Measurements from ENCODE around the gene PDGFD.

Gene PDGFD

DNA sequence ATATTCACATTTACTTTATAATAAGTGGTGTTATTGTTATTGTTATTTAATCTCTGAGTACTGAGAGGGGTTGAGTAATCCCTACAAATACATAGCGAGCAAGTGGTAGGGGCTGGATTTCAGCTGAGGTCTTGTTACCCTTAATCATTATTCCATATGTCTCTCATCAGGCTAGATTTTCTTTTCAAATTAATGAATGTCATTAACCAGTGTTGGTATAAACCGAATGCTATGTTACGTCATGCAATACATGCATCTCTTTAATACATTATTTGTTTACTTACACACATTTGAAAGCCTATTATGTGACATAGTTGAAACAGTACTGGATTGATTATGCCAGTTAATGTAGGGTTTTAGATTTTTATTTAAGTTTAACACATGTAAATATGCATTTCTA lies 18.9 kb downstream of the PDGFD start:
- DNase-seq (ENCODE audit: low spot score), result no peak

DNA sequence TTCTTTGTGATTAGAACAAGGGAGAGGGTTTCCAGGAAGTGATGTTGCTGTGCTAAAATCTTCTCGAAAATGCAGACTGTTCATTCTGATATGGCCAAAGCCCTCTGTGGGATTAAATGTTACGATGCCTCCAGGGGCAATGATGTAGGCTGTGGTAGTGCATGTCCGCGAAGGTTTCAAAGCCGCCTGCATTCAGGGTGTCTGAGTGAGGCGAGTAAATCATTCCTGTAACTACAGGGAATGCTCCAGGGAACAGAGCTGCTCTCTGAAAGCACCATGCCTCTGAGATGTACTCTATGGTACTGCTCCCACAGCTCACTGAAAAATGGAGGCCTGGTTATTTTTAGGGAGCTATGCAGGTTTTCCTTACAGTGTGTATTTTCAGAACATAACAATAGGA lies 21.2 kb downstream of the PDGFD start:
- no peak for DNase-seq (ENCODE audit: low spot score)

DNA sequence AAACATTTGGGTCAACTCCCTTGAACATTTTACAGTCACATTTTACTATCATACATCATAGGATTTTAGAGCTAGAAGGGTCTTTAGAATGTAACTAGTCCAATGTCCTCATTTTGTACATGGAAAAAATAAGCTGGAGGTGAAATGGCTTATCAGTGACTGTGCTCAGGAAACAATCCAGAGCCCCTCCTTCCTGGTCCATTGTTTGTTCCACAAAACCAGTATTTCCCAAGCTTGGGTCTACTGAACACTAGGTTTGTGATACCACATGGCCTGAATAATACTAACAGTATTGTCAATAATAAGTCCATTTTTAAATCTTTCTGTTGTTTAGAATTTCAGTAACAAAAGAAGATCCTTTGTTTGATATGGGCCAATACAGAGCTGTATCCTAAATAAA lies 27.1 kb downstream of the PDGFD start:
- DNase-seq (ENCODE audit: low spot score), result no peak

DNA sequence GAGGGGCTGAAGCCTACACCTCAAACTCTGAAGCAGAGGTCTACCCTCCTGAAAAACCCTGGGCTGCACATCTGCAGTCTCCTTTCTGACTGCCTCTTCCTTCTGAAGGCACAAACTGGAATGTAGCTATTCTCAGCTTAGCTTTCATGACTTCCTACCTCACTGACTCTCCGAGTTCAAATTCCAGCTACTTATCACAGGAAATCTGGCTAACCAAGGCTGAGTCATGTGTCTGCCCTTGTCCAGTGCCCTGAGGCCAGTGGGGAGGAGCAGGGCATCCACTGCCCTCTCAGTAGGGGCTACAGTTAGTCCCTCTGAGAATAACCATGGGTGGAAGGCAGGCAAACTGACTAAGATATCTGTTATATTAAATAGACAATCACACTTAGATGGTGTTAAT lies 29.2 kb downstream of the PDGFD start:
- no peak for DNase-seq (ENCODE audit: low spot score)

DNA sequence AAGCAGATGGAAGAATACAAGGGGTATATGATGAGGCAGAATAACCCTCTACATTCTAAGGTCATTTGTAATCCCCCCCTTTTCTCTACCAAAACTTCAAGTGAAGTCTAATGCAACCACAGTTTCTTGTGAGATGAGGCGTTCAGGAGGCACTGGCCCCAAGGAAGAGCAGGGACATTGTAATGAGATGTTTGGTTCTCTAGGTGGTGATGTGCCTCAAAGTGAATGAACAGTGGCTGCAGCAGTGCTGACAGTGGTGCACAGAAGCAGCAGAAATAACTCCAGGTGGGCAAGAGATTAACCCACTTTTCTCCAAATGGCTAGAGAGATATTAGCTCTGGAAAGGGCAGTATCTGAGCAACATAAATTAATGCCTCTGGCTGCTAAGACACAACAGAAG lies 33.8 kb downstream of the PDGFD start:
- DNase-seq (ENCODE audit: low spot score), result no peak

DNA sequence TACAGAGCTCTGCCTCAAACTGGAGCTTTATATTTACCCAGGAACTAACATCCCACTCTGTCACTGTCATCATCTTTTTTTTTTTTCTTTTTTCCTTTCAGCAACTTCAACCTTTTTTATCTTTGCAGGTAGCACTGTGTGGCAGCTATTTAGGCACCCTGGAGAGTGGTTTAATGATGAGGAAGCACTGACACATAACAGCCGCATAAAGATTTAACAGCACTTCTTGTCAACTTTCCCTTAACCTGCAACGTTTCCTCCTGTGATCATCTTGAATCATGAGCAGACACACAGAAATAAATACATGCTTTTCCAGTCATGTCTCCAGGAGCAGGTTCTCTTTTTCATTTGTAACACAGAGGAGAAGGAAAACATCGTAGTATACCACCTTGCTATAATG lies 34.8 kb downstream of the PDGFD start:
- no peak for DNase-seq (ENCODE audit: low spot score)

DNA sequence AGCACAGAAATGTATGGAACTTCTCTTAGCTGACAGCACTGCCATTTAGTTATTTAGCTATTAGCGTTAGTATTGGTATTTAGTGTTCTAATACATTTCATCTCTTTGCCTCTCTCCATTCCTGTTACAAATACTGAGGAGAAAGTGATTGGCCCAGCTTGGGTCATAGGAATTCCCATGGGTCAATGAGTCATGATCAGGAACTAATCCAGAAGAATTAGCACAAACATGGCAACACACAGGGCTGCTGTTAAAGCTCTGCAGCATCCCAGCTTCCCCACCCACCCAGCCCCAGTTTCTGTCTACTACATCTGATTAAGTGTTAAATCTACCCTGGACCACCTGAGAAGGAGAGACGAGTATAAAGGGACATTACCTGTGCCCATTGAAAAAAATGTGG lies 36.1 kb downstream of the PDGFD start:
- DNase-seq (ENCODE audit: low spot score), result no peak

DNA sequence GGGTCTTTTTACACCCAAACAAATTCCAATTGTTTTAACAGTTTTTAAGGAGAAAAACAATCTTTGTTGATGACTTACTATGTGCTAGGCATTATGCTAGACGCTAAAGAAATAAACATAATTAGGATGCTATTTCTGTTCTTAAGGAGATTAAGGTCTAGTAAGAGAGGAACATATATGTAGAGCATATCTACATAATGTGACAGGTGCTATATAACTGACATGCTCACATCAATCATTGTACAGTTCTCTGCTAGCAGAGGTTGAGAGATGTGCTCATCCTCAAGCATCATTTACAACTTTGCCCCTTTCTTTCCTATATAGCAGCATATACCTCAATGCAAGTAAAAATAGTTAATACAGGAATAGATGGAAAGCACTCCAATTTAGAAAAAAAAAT lies 37.5 kb downstream of the PDGFD start:
- DNase-seq (ENCODE audit: low spot score), result no peak

DNA sequence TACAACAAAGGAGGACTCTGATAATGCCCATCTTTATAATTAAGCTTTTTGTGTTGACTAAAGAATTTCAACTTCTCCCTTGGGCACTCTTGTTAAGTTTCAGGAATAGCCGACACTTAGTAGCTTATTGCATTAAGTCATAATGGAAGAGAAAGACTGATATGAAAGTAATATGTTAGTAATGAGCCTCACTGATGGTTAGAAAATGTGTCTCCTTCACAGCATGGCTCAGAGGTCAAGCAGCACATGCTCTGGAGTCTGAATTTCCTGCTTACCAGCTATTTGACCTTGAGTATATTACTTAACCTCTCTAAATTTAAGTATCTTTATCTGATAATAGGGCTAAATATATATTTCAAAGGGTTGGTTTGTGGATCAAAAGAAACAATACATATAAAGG lies 39.0 kb downstream of the PDGFD start:
- no peak for DNase-seq (ENCODE audit: low spot score)

DNA sequence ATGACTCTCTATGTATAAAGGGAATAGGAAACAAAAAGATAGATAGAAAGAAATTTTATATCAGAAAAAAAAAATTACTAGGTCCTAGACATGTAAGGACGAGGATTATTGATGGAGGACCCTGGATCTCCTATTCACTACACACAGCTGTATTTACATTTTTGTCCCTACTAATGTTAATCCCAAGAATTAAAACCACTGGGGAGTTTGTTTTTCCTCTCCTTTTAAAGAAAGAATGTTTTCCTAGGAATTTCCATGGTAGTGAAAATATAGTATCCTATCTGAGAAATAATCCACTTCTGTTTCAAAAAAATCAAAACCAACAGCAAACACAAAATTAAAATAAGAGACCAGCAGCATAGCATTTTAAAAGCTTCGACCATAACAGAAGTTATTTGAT lies 41.1 kb downstream of the PDGFD start:
- DNase-seq (ENCODE audit: low spot score), result no peak

DNA sequence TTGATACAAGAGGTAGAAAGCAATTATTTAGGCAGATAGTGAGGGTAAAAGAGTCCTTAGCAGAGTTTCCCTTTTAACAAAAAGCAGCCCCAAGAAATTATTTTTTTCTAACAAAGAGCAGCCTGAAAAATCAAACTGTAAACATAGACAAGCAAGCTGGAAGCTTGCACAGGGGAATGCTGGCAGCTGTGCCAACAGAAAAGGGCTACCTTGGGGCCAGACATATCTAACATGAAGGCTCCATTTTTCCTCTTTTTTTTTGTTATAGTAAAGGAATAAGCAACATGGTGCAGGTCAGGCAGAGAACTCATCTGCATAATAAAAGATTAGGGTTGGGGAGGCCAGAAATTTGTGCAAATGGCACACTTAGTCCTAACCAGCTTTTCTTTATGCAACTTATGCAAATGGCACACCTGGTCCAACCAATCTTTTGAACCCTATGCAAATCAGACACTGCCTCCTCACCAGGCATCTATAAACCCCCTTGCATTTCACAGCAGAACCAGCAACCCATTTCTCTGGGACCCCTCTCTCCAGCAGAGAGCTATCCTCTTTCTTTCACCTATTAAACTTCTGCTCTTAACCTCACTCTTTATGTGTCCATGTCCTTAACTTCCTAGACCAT lies 41.8 kb downstream of the PDGFD start:
- DNase-seq (ENCODE audit: low spot score), result no peak

DNA sequence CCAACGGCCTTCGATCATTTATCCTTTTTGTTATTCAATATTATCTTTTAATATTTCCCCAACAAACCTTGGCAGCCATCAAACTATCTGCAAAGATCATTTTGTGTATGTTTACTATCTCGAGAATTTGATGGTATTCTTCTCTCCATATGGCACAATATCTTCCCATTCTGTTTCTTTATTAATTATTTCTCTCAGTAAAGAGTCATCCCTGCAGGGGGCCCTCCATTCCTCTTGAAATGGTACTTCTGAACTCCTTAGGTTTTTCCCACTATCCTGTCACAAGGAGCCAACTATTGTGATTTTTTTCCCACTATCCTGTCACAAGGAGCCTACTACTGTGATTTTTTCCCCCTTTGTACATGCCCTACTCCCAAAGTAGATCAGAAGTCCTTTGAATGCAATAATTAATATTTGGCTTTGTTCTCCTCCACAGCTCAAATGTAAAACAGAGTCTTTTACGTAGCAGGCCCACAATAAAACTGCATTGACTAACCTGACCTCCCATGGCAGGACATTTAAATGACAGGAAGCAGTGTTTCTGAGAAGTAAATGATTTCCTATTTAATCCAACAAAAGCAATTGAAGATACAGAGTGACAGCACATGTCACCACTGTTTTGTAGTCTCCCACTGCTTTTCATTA lies 43.3 kb downstream of the PDGFD start:
- no peak for DNase-seq (ENCODE audit: low spot score)

DNA sequence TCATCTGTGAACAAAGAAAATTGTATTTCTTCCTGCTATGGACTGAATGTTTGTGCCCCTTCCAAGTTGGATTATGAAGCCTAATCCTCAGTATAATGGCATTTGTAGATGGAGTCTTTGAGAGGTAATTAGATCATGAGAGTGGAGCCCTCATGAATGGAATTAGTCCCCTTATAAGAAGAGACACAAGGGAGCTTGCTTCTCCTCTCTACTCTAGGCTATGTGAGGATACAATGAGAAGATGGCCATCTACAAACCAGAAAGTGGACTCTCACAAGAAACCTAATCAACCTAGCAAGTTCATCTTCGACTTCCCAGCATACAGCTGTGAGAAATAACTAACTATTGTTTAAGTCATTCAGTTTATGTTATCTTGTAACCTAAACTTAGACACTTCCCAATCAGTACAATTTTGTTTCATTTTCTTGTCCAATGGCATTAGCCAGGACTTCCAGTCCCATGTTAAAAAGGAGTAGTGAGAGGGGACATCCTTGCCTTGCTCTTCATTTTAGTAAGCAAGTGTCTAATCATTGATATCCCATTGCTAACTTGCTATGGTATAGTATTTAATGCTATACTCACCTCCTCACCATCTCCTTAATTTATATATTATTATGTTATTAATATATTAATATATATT lies 45.7 kb downstream of the PDGFD start:
- DNase-seq (ENCODE audit: low spot score), result no peak

DNA sequence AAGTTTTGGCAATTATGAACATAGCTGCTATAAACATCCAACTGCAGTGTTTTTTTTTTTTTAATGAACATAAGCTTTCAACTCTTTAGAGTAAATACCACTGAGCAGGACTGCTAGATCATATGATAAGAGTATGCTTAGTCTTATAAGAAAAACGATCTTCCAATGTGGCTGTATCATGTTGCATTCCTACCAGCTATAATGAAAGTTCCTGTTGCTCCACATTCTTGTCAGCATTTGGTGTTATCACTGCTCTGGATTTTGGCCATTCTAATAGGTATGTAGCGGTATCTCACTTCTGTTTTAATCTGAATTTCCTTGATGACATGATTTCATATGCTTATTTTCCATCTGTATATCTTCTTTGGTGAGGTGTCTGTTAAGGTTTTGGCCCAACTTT lies 50.4 kb downstream of the PDGFD start:
- DNase-seq (ENCODE audit: low spot score), result no peak

DNA sequence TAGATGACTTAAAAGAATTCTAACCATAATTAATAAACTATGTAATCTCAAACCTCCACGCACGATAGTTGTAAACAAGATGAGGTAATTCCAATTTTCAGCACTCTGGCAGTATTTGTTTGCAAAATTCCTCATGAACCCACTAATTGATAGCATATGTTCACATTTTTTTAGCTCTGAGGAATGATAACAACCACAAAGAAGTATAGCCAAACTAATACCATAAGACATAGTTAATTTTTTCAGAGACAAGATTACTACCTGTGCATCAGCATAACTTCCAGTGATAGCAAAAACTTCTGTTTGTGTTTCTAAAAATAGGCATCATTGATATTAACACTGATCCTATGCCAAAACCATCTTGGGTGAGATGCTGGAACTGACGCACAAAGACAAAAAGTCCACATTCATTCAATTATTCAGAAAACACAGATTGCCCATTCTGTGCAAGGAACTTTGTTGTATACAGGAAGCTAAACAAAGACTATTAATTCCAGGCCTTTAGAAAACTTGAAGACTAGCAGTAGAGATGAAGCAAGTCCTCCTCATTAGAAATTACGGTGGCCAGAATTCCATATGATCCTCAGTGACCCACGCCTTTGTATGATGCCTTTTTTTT lies 57.7 kb downstream of the PDGFD start:
- DNase-seq (ENCODE audit: low spot score), result no peak

DNA sequence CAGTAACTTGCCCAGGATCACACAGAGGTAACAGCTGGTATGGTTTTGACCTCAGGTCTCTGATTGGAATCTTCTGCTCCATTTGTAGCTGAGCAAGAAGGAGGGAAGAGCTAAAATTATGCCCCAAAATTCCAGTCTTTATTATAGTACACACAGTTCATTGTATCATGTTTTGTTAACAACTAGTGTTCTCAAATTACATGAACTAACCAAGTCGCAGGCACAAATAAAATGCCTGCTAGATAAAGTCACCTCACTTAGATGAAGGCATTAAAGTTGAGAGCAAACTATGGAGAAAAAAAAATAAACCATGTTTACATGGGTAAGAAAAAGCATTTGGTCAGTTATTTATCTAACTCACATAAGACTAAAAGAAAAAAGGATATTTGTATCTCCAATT lies 58.8 kb downstream of the PDGFD start:
- no peak for DNase-seq (ENCODE audit: low spot score)

DNA sequence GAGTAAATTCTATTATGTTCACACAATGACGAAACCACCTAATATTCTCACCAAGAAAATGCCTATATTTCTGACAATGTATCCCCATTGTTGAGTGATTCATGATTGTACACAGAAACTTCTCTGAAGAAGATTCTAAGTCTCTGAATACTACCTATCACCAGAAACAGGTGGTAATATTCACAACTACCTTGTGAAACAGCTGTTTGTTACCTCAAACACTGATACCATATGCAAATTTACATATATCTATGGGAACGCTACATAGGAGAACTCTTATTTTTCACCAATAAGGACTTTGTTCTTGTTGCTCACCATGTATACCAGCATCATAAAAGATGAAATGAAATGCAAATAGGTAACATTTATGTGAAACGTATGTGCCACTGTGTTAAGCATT lies 59.3 kb downstream of the PDGFD start:
- no peak for DNase-seq (ENCODE audit: low spot score)

DNA sequence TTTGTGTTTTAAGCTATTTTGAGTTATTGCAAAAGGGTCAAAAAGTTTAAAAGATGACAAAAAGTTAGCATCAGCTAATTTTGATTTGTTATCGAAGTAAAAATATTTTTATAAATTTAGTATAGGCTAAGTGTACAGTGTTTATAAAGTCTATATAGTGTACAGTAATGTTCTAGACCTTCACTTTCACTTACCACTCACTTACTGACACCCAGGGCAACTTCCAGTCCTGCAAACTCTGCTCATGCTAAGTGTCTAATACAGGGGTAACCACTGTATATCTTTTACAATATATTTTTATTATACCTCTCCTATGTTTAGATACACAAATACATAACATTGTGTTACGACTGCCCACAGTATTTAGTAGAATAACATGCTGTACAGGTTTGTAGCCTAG lies 59.7 kb downstream of the PDGFD start:
- no peak for DNase-seq (ENCODE audit: low spot score)

DNA sequence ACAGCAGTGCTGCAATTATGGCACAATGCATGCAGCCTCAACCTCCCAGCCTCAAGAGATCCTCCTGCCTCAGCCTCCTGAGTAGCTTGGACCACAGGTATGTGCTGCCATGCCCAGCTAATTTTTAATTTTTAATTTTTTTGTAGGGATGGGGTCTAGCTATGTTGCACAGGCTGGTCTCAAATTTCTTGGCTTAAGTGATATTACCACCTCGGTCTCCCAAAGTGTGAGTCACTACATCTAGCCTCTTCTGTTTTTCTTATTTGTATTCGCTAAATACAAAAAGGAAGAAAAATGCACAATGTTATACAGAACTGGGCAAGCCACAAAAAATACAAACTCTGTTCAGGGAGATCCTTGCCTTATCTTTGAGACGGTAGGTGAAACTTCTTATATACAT lies 65.4 kb downstream of the PDGFD start:
- no peak for DNase-seq (ENCODE audit: low spot score)

DNA sequence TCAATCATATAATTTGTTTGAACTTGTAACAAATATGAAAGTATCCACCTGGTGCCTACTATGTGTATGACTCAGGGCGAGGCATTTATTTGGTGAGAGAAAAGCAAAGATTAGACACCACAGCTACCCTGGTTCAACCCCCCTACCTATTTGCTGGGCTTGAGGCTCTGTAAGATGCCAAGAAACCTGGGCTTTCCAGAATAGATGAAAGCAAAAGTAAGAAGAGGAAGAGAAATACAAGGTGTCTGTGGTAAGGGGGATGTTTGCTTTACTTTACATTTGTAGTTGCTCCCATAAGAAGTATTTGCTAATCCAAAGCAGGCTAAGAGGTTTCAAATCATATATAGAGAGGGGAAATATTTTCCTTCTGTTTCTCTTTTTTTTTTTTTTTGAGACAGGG lies 65.8 kb downstream of the PDGFD start:
- DNase-seq (ENCODE audit: low spot score), result no peak

DNA sequence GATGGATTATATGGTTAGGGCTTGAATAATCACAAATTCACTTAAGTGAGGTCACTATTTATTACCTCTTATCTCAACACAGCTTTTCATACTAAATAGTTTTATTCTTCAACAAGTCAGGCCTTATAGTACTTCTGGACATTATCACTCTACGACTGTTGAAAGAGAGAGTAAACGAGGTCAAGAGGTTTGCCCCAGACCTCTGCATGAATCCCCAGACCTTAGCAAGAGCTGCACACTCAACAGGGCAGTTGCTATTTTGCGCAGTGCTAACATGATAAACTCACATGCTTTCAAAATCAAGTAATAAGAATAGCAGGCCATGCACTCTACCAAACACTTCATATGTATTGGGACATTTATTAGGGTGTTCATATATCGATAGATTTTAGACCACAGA lies 67.0 kb downstream of the PDGFD start:
- DNase-seq (ENCODE audit: low spot score), result no peak

DNA sequence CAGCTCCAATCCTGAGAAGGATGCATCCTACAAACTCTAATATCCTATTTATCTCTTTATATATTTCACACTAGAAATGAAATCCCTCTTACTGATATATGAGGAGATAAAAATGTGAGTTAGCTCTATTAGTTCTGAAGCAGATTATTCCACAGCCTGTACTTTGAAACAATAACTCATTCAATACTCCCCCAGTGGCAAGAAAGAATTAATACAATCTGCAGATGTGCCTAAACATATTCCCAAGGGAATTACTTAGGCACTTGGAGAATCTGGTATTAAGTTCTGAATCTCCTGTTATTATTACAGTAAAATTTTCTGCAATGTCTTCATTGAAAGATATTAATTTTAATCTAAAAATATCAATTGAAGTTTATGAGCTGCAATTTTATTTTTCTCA lies 68.2 kb downstream of the PDGFD start:
- no peak for DNase-seq (ENCODE audit: low spot score)

DNA sequence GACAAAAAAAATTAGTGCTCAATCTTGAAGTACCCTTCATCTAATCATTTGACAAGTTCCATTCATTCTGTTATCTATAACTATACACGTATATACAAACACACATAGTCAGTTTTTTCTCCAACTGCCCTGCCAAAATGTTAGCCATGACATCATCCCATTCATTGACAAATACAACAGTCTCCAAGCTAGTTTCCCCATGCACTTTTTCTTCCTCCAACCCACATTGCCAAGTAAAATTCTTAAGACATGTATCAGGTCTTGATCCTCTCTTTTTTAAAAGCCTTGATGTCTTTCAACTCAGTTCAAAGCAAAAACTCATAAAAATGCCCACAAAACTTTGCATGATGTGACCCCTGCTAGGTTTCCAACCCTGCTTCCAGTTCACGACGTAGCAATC lies 69.4 kb downstream of the PDGFD start:
- DNase-seq (ENCODE audit: low spot score), result no peak
